Stimulated activated CD8-positive, alpha-beta memory T cell treated with anti-CD3 and anti-CD28 coated beads, Interleukin-15, amount 100 ng/mL, for 24 hours (primary cell): ENCODE measurements around the gene DPH3.

Source experiments
- DNase-seq: peaks from one replicate; pipeline ENCODE4 v3.0.0-alpha.2; 2020; ENCODE audit warnings: low read depth

The DPH3 gene

GRCh38 chr3:16290827-16291196 lies 26.1 kb upstream of the DPH3 start:
- DNase-seq: no peak

GRCh38 chr3:16290007-16290826 lies 25.5 kb upstream of the DPH3 start:
- DNase-seq: no peak

GRCh38 chr3:16289144-16289889 lies 24.6 kb upstream of the DPH3 start:
- no peak for DNase-seq

GRCh38 chr3:16288664-16289063 lies 23.9 kb upstream of the DPH3 start:
- DNase-seq: no peak

- DNase-seq: no peak
These were observed 22.2 kb upstream of the DPH3 start for GRCh38 chr3:16286751-16287543.

GRCh38 chr3:16286161-16286560 lies 21.4 kb upstream of the DPH3 start:
- no peak for DNase-seq

- no peak for DNase-seq
These were observed 19.9 kb upstream of the DPH3 start for GRCh38 chr3:16284633-16285032.

- DNase-seq: no peak
These were observed 15.9 kb upstream of the DPH3 start for GRCh38 chr3:16280671-16281070.

- DNase-seq: no peak
These were observed 14.5 kb upstream of the DPH3 start for GRCh38 chr3:16279010-16279801.

GRCh38 chr3:16277471-16277870 lies 12.7 kb upstream of the DPH3 start:
- DNase-seq: no peak

- no peak for DNase-seq
These were observed 9.1 kb upstream of the DPH3 start for GRCh38 chr3:16273867-16274266.

- no peak for DNase-seq
These were observed 7.8 kb upstream of the DPH3 start for GRCh38 chr3:16272588-16272987.

GRCh38 chr3:16270855-16271254 lies 6.1 kb upstream of the DPH3 start:
- DNase-seq: no peak

- DNase-seq: no peak
These were observed 2.0 kb upstream of the DPH3 start for GRCh38 chr3:16266714-16267113.

- DNase-seq: no peak
These were observed 678 bp upstream of the DPH3 start for GRCh38 chr3:16265455-16265786.

- DNase-seq: no peak
These were observed 502 bp downstream of the DPH3 start for GRCh38 chr3:16264174-16264707.

- no peak for DNase-seq
These were observed 2.6 kb downstream of the DPH3 start for GRCh38 chr3:16262174-16262573.

- no peak for DNase-seq
These were observed 4.7 kb downstream of the DPH3 start for GRCh38 chr3:16260046-16260445.

- DNase-seq: no peak
These were observed 5.9 kb downstream of the DPH3 start for GRCh38 chr3:16258866-16259265.

- no peak for DNase-seq
These were observed 6.6 kb downstream of the DPH3 start for GRCh38 chr3:16258177-16258576.

GRCh38 chr3:16257309-16257708 lies 7.4 kb downstream of the DPH3 start:
- DNase-seq: no peak

GRCh38 chr3:16255726-16256125 lies 9.0 kb downstream of the DPH3 start:
- no peak for DNase-seq
